H9 (cell line): ENCODE measurements around the gene SFRP2. TPM values are rescaled to one million over a fixed set of nuclear protein-coding genes. Genes with fewer than 3 reads are reported as not detected.

Experiments used
- DNase-seq: peaks from one replicate; pipeline ENCODE4 v3.0.0-alpha.2; 2017
- H2AFZ ChIP-seq: one replicate; pipeline ENCODE4 v1.6.1; 2013; ENCODE audit warnings: mild to moderate bottlenecking, low read length, control low read depth, moderate library complexity
- H2AK5ac ChIP-seq: 2 replicates; pipeline ENCODE4 v1.6.1; 2013; ENCODE audit warnings: low read length, control low read depth, mixed read lengths; ENCODE audit not compliant: insufficient read length
- H2BK120ac ChIP-seq: one replicate; pipeline ENCODE4 v1.6.1; 2013; ENCODE audit warnings: low read depth, mild to moderate bottlenecking, low read length, control low read depth, inconsistent platforms; ENCODE audit not compliant: poor library complexity, severe bottlenecking
- H2BK12ac ChIP-seq: 2 replicates; pipeline ENCODE4 v1.6.1; 2013; ENCODE audit warnings: low read length, control low read depth, mixed read lengths, low read depth; ENCODE audit not compliant: insufficient read length
- H2BK15ac ChIP-seq: 2 replicates; pipeline ENCODE4 v1.6.1; 2013; ENCODE audit warnings: low read depth, low read length, control low read depth
- H2BK20ac ChIP-seq: one replicate; pipeline ENCODE4 v1.6.1; 2013; ENCODE audit warnings: low read depth, mild to moderate bottlenecking, low read length, control low read depth, inconsistent platforms; ENCODE audit not compliant: poor library complexity, severe bottlenecking
- H2BK5ac ChIP-seq: 2 replicates; pipeline ENCODE4 v1.6.1; 2013; ENCODE audit warnings: low read length, control low read depth, mixed read lengths; ENCODE audit not compliant: insufficient read length
- H3K14ac ChIP-seq: 2 replicates; pipeline ENCODE4 v1.6.1; 2013; ENCODE audit warnings: low read length, control low read depth; ENCODE audit not compliant: insufficient read depth
- H3K18ac ChIP-seq: 2 replicates; pipeline ENCODE4 v1.6.1; 2013; ENCODE audit warnings: low read depth, mild to moderate bottlenecking, mixed read lengths, low read length, control low read depth; ENCODE audit not compliant: insufficient read length
- H3K23ac ChIP-seq: 2 replicates; pipeline ENCODE4 v1.6.1; 2013; ENCODE audit warnings: low read length, control low read depth, mixed read lengths, low read depth; ENCODE audit not compliant: insufficient read length
- H3K23me2 ChIP-seq: 2 replicates; pipeline ENCODE4 v1.6.1; 2013; ENCODE audit warnings: low read depth, mild to moderate bottlenecking, mixed read lengths, low read length, control low read depth; ENCODE audit not compliant: insufficient read length, poor library complexity, severe bottlenecking
- H3K27ac ChIP-seq: 2 replicates; pipeline ENCODE4 v1.5.1; 2013; ENCODE audit warnings: low read length, control low read depth, mixed read lengths, low read depth; ENCODE audit not compliant: insufficient read length
- H3K27me3 ChIP-seq: 2 replicates; pipeline ENCODE4 v1.6.1; 2013; ENCODE audit warnings: low read length, control low read depth, inconsistent platforms; ENCODE audit not compliant: insufficient read depth
- H3K4ac ChIP-seq: 2 replicates; pipeline ENCODE4 v1.6.1; 2013; ENCODE audit warnings: low read depth, mild to moderate bottlenecking, control low read depth, inconsistent platforms, low read length, moderate library complexity
- H3K4me1 ChIP-seq: 2 replicates; pipeline ENCODE4 v1.6.1; 2013; ENCODE audit warnings: low read length, control low read depth, inconsistent platforms; ENCODE audit not compliant: insufficient read depth
- H3K4me2 ChIP-seq: 2 replicates; pipeline ENCODE4 v1.6.1; 2013; ENCODE audit warnings: low read length, control low read depth, mixed read lengths; ENCODE audit not compliant: insufficient read length, insufficient read depth
- H3K56ac ChIP-seq: 2 replicates; pipeline ENCODE4 v1.6.1; 2013; ENCODE audit warnings: low read depth, mild to moderate bottlenecking, mixed read lengths, low read length, control low read depth; ENCODE audit not compliant: insufficient read length
- H3K79me1 ChIP-seq: 2 replicates; pipeline ENCODE4 v1.6.1; 2013; ENCODE audit warnings: low read depth, mild to moderate bottlenecking, moderate library complexity, low read length, control low read depth, inconsistent platforms; ENCODE audit not compliant: insufficient read depth, poor library complexity, severe bottlenecking
- H3K79me2 ChIP-seq: 2 replicates; pipeline ENCODE4 v1.6.1; 2013; ENCODE audit warnings: low read length, control low read depth, inconsistent platforms; ENCODE audit not compliant: insufficient read depth
- H3K9ac ChIP-seq: 2 replicates; pipeline ENCODE4 v1.6.1; 2013; ENCODE audit warnings: low read length, control low read depth, mixed read lengths; ENCODE audit not compliant: insufficient read length; ENCODE audit errors: extremely low read depth
- H3K9me3 ChIP-seq: one replicate; pipeline ENCODE4 v1.6.1; 2013; ENCODE audit warnings: low read depth, low read length, inconsistent platforms; ENCODE audit not compliant: control insufficient read depth
- H3T11ph ChIP-seq: one replicate; pipeline ENCODE4 v1.6.1; 2013; ENCODE audit warnings: mild to moderate bottlenecking, low read length, control low read depth, inconsistent platforms
- H4K20me1 ChIP-seq: one replicate; pipeline ENCODE4 v1.6.1; 2013; ENCODE audit not compliant: control insufficient read depth, insufficient read length, insufficient read depth
- H4K5ac ChIP-seq: 2 replicates; pipeline ENCODE4 v1.6.1; 2013; ENCODE audit warnings: low read depth, mild to moderate bottlenecking, mixed read lengths, low read length, control low read depth; ENCODE audit not compliant: insufficient read length
- H4K8ac ChIP-seq: replicated peaks from 2 replicates; pipeline ENCODE4 v1.6.1; 2013; ENCODE audit warnings: low read length, control low read depth, mixed read lengths, low read depth; ENCODE audit not compliant: insufficient read length
- H4K91ac ChIP-seq: 2 replicates; pipeline ENCODE4 v1.6.1; 2013; ENCODE audit warnings: low read depth, mild to moderate bottlenecking, moderate library complexity, mixed read lengths, low read length, control low read depth; ENCODE audit not compliant: insufficient read length
- H3K27ac Mint-ChIP-seq, 3 experiments: 2 replicates in 2 of 3; 3 replicates in 1 of 3; pipeline ENCODE4 v1.8.0; 2020 to 2021; ENCODE audit warnings: mixed read lengths in 3 of 3, mild to moderate bottlenecking in 1 of 3, moderate library complexity in 1 of 3
- H3K27me3 Mint-ChIP-seq: 2 replicates; pipeline ENCODE4 v1.8.0; 2021; ENCODE audit warnings: low read depth, mild to moderate bottlenecking, moderate library complexity, mixed read lengths
- H3K36me3 Mint-ChIP-seq, 3 experiments: 2 replicates in 2 of 3; 3 replicates in 1 of 3; pipeline ENCODE4 v1.8.0; 2020 to 2021; ENCODE audit warnings: low read depth in 3 of 3, mixed read lengths in 3 of 3; ENCODE audit not compliant: insufficient read depth in 1 of 3
- H3K4me1 Mint-ChIP-seq, 2 experiments: 2 replicates each; pipeline ENCODE4 v1.8.0; 2020; ENCODE audit warnings: mixed read lengths in 2 of 2
- H3K4me3 Mint-ChIP-seq, 2 experiments: 2 replicates in 1 of 2; 3 replicates in 1 of 2; pipeline ENCODE4 v1.8.0; 2020 to 2021; ENCODE audit warnings: mild to moderate bottlenecking in 2 of 2, mixed read lengths in 2 of 2, moderate library complexity in 1 of 2
- H3K9me3 Mint-ChIP-seq, 2 experiments: 2 replicates in 1 of 2; 3 replicates in 1 of 2; pipeline ENCODE4 v1.8.0; 2020; ENCODE audit warnings: mild to moderate bottlenecking in 2 of 2, mixed read lengths in 2 of 2, moderate library complexity in 1 of 2
- WGBS: extraction: QIAGEN DNeasy Blood & Tissue Kit; methylation state at CpG from one replicate; pipeline ENCODE4 v1.1.7; 2013; ENCODE audit warnings: missing lambda C conversion rate, low lambda C conversion rate, mixed read lengths; ENCODE audit not compliant: insufficient read length; ENCODE audit errors: extremely low coverage; 5-methylcytosine and 5-hydroxymethylcytosine counted together
- total RNA-seq: library from RNA; stranded (reverse); gene quantifications from 2 replicates; pipeline ENCODE4 v1.2.1, GENCODE V29; 2021
- TF ChIP-seq, protein P1 (sequence below): fragments of 200-600 bp; sonication (generic); conservative IDR thresholded peaks from 3 replicates; pipeline ENCODE4 v1.8.0; 2021; ENCODE audit warnings: antibody characterized with exemption, mild to moderate bottlenecking

Gene SFRP2
- total RNA-seq, 1 experiment from 2014 or later = 156 TPM

DNA sequence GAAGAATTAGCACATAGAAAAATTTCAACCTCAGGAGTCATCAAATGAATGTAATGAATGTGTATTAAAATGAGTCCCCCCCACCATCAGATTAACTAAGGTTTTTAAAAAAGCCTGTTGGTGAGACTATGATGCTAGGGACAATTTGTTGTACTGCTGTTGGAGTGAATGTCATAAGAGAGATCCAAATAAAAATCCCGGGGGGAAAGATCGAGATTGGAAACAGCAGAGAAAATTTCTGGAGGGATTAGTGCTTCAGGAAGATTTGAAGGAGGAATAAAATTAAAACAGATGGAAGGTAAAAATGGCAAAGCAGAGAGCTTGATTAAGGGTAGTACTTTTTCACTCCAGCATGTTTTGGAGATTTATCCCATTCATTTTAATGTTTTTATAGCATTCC lies 25.9 kb upstream of the SFRP2 start:
- Mint-ChIP-seq H3K27ac (no peak overlapping the region), H3K4me1 (peaks cover 26 to 27% of the 10 kb centered on the region in 2 experiments), H3K4me3 (no peak overlapping the region), H3K9me3 (peaks cover 13 to 14% of the 10 kb centered on the region in 2 experiments; a peak in 4 of 5 replicates), H3K36me3 (peaks cover 2 to 26% (median 5%) of the 10 kb centered on the region in 3 experiments; a peak in 6 of 7 replicates), H3K27me3 (no peaks in the 10 kb centered on the region)
- WGBS = no CpG with 5 or more reads among the region's 2 CpGs
- no peak overlapping the region for H2AFZ ChIP-seq
- no peak overlapping the region for H3K4ac ChIP-seq
- H2BK15ac ChIP-seq = no peak overlapping the region
- no peak overlapping the region for H2BK5ac ChIP-seq
- TF ChIP-seq, protein P1, sequence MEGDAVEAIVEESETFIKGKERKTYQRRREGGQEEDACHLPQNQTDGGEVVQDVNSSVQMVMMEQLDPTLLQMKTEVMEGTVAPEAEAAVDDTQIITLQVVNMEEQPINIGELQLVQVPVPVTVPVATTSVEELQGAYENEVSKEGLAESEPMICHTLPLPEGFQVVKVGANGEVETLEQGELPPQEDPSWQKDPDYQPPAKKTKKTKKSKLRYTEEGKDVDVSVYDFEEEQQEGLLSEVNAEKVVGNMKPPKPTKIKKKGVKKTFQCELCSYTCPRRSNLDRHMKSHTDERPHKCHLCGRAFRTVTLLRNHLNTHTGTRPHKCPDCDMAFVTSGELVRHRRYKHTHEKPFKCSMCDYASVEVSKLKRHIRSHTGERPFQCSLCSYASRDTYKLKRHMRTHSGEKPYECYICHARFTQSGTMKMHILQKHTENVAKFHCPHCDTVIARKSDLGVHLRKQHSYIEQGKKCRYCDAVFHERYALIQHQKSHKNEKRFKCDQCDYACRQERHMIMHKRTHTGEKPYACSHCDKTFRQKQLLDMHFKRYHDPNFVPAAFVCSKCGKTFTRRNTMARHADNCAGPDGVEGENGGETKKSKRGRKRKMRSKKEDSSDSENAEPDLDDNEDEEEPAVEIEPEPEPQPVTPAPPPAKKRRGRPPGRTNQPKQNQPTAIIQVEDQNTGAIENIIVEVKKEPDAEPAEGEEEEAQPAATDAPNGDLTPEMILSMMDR = no peak
- H4K20me1 ChIP-seq = no peaks in the 10 kb centered on the region
- no peak overlapping the region for H2BK120ac ChIP-seq
- H3K23me2 ChIP-seq = no peaks in the 10 kb centered on the region
- H4K8ac ChIP-seq = no peak overlapping the region
- H3K23ac ChIP-seq = no peak overlapping the region
- H2BK20ac ChIP-seq = no peak overlapping the region
- no peak overlapping the region for H2BK12ac ChIP-seq
- no peak overlapping the region for H3K9ac ChIP-seq
- H4K5ac ChIP-seq = no peak overlapping the region
- no peak overlapping the region for H3K56ac ChIP-seq
- H3T11ph ChIP-seq = no peak overlapping the region
- H2AK5ac ChIP-seq = no peak overlapping the region
- H3K27me3 ChIP-seq = no peaks in the 10 kb centered on the region
- no peak overlapping the region for H3K4me2 ChIP-seq
- no peak overlapping the region for H3K18ac ChIP-seq
- no peak overlapping the region for H3K14ac ChIP-seq
- no peak overlapping the region for H4K91ac ChIP-seq
- H3K9me3 ChIP-seq = no peaks in the 10 kb centered on the region
- H3K79me1 ChIP-seq = no peaks in the 10 kb centered on the region
- H3K4me1 ChIP-seq = peaks cover 3% of the 10 kb centered on the region; the same call in 1 of the 2 replicates
- no peak for DNase-seq
- no peak overlapping the region for H3K27ac ChIP-seq
- no peaks in the 10 kb centered on the region for H3K79me2 ChIP-seq
